Neural crest cell (in vitro differentiated cells): ENCODE measurements around the gene TNS3. TPM values are rescaled to one million over a fixed set of nuclear protein-coding genes. Genes with fewer than 3 reads are reported as not detected.

Source experiments
- DNase-seq: peaks from one replicate; pipeline ENCODE4 v3.0.0; 2021; ENCODE audit warnings: low read depth, mixed read lengths, low spot score
- H3K27ac Mint-ChIP-seq: one replicate; pipeline ENCODE4 v1.8.0; 2021; ENCODE audit warnings: mild to moderate bottlenecking, mixed read lengths; ENCODE audit not compliant: unreplicated experiment
- H3K27me3 Mint-ChIP-seq: 2 replicates; pipeline ENCODE4 v1.8.0; 2021; ENCODE audit warnings: low read depth, mild to moderate bottlenecking, mixed read lengths
- H3K36me3 Mint-ChIP-seq: 2 replicates; pipeline ENCODE4 v1.8.0; 2021; ENCODE audit warnings: low read depth, mild to moderate bottlenecking, mixed read lengths
- H3K4me1 Mint-ChIP-seq: 2 replicates; pipeline ENCODE4 v1.8.0; 2021; ENCODE audit warnings: mixed read lengths
- H3K4me3 Mint-ChIP-seq: one replicate; pipeline ENCODE4 v1.8.0; 2021; ENCODE audit warnings: mild to moderate bottlenecking, mixed read lengths
- H3K9me3 Mint-ChIP-seq: 2 replicates; pipeline ENCODE4 v1.8.0; 2021; ENCODE audit warnings: mixed read lengths
- CTCF ChIP-seq: fragments of 200-600 bp; sonication (generic); conservative IDR thresholded peaks from 2 replicates; pipeline ENCODE4 v1.5.0; 2021; ENCODE audit warnings: antibody characterized with exemption, mild to moderate bottlenecking
- total RNA-seq: library from RNA; stranded (reverse); gene quantifications from 2 replicates; pipeline ENCODE4 v1.2.1, GENCODE V29; 2021

Gene TNS3
- total RNA-seq, 1 donor from 2014 or later: 26.4 TPM

GRCh38 chr7:47362984-47363383 lies 218.9 kb downstream of the TNS3 start:
- no peak for TF ChIP-seq CTCF
- Mint-ChIP-seq H3K4me3 (no peak overlapping the region), H3K27ac (no peak overlapping the region), H3K4me1 (peaks cover 6% of the 10 kb centered on the region), H3K36me3 (no peaks in the 10 kb centered on the region), H3K27me3 (no peaks in the 10 kb centered on the region), H3K9me3 (no peaks in the 10 kb centered on the region)
- DNase-seq: no peak

GRCh38 chr7:47361746-47362215 lies 220.1 kb downstream of the TNS3 start:
- H3K27ac Mint-ChIP-seq: no peak overlapping the region
- no peaks in the 10 kb centered on the region for H3K27me3 Mint-ChIP-seq
- peaks cover 15% of the 10 kb centered on the region for H3K4me1 Mint-ChIP-seq
- DNase-seq: no peak
- H3K4me3 Mint-ChIP-seq: no peak overlapping the region
- H3K9me3 Mint-ChIP-seq: no peaks in the 10 kb centered on the region
- no peaks in the 10 kb centered on the region for H3K36me3 Mint-ChIP-seq
- TF ChIP-seq CTCF: no peak

GRCh38 chr7:47361236-47361635 lies 220.7 kb downstream of the TNS3 start:
- Mint-ChIP-seq H3K4me1 (peaks cover 13% of the 10 kb centered on the region), H3K9me3 (no peaks in the 10 kb centered on the region), H3K27ac (no peak overlapping the region), H3K27me3 (no peaks in the 10 kb centered on the region), H3K36me3 (no peaks in the 10 kb centered on the region), H3K4me3 (no peak overlapping the region)
- no peak for TF ChIP-seq CTCF
- DNase-seq: no peak

- Mint-ChIP-seq H3K27me3 (no peaks in the 10 kb centered on the region), H3K27ac (no peak overlapping the region), H3K4me3 (no peak overlapping the region), H3K36me3 (no peaks in the 10 kb centered on the region), H3K9me3 (no peaks in the 10 kb centered on the region), H3K4me1 (peaks cover 17% of the 10 kb centered on the region)
- DNase-seq: no peak
- no peak for TF ChIP-seq CTCF
Measured at GRCh38 chr7:47360301-47360900, 221.5 kb downstream of the TNS3 start.

GRCh38 chr7:47358944-47359588 lies 222.8 kb downstream of the TNS3 start:
- Mint-ChIP-seq H3K4me3 (no peak overlapping the region), H3K4me1 (peaks cover 17% of the 10 kb centered on the region), H3K27ac (no peak overlapping the region), H3K27me3 (no peaks in the 10 kb centered on the region), H3K36me3 (no peaks in the 10 kb centered on the region), H3K9me3 (no peaks in the 10 kb centered on the region)
- no peak for TF ChIP-seq CTCF
- no peak for DNase-seq
